HG03520 (cell line): ENCODE data around the gene SMIM45.

ENCODE experiments used
- ATAC-seq: cut with Tn5 transposase; IDR thresholded peaks from one replicate; pipeline ENCODE4 v1.9.1; 2021; ENCODE audit warnings: mild to moderate bottlenecking, moderate library complexity; ENCODE audit not compliant: unreplicated experiment

SMIM45 gene

GRCh38 chr22:41966607-41967240 is 14.8 kb downstream of the SMIM45 start:
- ATAC-seq = no peak

- ATAC-seq = no peak
Observed at GRCh38 chr22:41968601-41969000, 16.7 kb downstream of the SMIM45 start.

- no peak for ATAC-seq
Observed at GRCh38 chr22:41969110-41969646, 17.2 kb downstream of the SMIM45 start, which contains the start of gene SEPTIN3. Gene SEPTIN3 (plus strand): TSS chr22:41969443. CDS start chr22:41971493, 2,050 bp downstream.

GRCh38 chr22:41970601-41971000 is 18.7 kb downstream of the SMIM45 start:
- no peak for ATAC-seq

GRCh38 chr22:41971431-41971830 is 19.5 kb downstream of the SMIM45 start:
- ATAC-seq = no peak

GRCh38 chr22:41974691-41975290 is 22.8 kb downstream of the SMIM45 start:
- ATAC-seq = no peak

GRCh38 chr22:41975299-41976069 is 23.5 kb downstream of the SMIM45 start:
- no peak for ATAC-seq

- ATAC-seq = no peak
Observed at GRCh38 chr22:41976070-41976901, 24.3 kb downstream of the SMIM45 start.

GRCh38 chr22:41976961-41977566 is 25.1 kb downstream of the SMIM45 start:
- no peak for ATAC-seq

GRCh38 chr22:41978732-41979131 is 26.8 kb downstream of the SMIM45 start:
- ATAC-seq = no peak

- no peak for ATAC-seq
Observed at GRCh38 chr22:41979423-41980250, 27.7 kb downstream of the SMIM45 start.

- ATAC-seq = no peak
Observed at GRCh38 chr22:41982865-41983264, 30.9 kb downstream of the SMIM45 start.

- ATAC-seq = no peak
Observed at GRCh38 chr22:41983513-41984405, 31.8 kb downstream of the SMIM45 start.

GRCh38 chr22:41987276-41987675 is 35.3 kb downstream of the SMIM45 start:
- no peak for ATAC-seq

- ATAC-seq = no peak
Observed at GRCh38 chr22:41989246-41989645, 37.3 kb downstream of the SMIM45 start.

- no peak for ATAC-seq
Observed at GRCh38 chr22:41991111-41991510, 39.2 kb downstream of the SMIM45 start.

GRCh38 chr22:41992496-41992895 is 40.5 kb downstream of the SMIM45 start:
- ATAC-seq = no peak

GRCh38 chr22:41995211-41995610 is 43.3 kb downstream of the SMIM45 start:
- no peak for ATAC-seq

- ATAC-seq = no peak
Observed at GRCh38 chr22:41996826-41997225, 44.9 kb downstream of the SMIM45 start.
